ENCODE data around the gene TRIM42. TPM values are rescaled to one million over a fixed set of nuclear protein-coding genes. Genes with fewer than 3 reads are reported as not detected.

Gene TRIM42
- total RNA-seq, 2 experiments from 2014 or later: not detected

DNA sequence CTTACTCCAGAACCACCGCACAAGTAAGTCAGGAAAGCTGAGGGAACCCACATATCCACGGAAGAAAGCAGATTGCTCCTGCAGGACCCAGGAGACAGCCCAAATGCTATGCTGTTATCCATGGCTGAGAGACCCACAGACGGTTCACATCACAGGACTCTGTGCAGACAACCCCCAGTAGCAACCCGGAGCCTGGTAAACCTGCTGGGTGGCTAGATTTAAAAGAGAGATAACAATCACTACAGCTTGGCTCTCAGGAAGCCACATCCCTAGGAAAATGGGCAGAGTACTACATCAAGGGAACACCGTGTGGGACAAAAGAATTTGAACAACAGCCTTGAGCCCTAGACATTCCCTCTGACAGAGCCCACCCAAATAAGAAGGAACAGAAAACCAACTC is 13.8 kb upstream of the TRIM42 start:
- Mint-ChIP-seq H3K4me3 (no peak overlapping the region), H3K9me3 (peaks cover 9% of the 10 kb centered on the region), H3K27me3 (peaks cover 2% of the 10 kb centered on the region), H3K4me1 (ENCODE audit: low read depth) (no peaks in the 10 kb centered on the region), H3K36me3 (ENCODE audit: low read depth) (no peaks in the 10 kb centered on the region), H3K27ac (no peak overlapping the region)
- no peak for DNase-seq
- TF ChIP-seq, protein P1, sequence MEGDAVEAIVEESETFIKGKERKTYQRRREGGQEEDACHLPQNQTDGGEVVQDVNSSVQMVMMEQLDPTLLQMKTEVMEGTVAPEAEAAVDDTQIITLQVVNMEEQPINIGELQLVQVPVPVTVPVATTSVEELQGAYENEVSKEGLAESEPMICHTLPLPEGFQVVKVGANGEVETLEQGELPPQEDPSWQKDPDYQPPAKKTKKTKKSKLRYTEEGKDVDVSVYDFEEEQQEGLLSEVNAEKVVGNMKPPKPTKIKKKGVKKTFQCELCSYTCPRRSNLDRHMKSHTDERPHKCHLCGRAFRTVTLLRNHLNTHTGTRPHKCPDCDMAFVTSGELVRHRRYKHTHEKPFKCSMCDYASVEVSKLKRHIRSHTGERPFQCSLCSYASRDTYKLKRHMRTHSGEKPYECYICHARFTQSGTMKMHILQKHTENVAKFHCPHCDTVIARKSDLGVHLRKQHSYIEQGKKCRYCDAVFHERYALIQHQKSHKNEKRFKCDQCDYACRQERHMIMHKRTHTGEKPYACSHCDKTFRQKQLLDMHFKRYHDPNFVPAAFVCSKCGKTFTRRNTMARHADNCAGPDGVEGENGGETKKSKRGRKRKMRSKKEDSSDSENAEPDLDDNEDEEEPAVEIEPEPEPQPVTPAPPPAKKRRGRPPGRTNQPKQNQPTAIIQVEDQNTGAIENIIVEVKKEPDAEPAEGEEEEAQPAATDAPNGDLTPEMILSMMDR (IDR thresholded peaks at IDR 0.05): no peak
- ChIA-PET CTCF (no interaction called here), POLR2A (no interaction called here)
- ATAC-seq: no peak
- intact Hi-C loops (cut with micrococcal nuclease): no loop called here

DNA sequence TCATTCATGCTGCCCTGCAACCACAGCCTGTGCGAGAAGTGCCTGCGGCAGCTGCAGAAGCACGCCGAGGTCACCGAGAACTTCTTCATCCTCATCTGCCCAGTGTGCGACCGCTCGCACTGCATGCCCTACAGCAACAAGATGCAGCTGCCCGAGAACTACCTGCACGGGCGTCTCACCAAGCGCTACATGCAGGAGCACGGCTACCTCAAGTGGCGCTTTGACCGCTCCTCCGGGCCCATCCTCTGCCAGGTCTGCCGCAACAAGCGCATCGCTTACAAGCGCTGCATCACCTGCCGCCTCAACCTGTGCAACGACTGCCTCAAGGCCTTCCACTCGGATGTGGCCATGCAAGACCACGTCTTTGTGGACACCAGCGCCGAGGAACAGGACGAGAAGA is 4.7 kb downstream of the TRIM42 start:
- POLR2A ChIA-PET: no interaction called here
- CTCF ChIA-PET: no interaction called here

DNA sequence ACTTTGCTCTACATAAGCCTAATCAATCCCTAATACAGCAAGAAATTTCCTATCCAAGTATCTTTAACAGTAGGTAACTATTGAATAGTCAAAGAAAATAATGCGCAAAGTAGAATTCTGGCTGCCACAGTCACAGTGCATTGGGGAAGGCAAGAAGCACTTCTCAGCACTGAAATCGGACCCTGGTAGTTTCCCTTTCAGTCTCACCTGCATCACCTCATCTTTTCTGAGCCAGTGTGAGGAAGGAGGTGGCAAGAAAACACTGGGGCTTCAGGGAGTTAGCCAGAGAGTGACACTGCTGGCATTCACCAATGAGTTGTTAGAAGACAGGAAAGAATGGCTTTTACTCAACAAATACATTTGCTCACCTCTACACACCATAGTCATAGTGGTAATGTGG is 8.3 kb downstream of the TRIM42 start:
- ChIA-PET CTCF (no interaction called here), POLR2A (no interaction called here)
- no peaks in the 10 kb centered on the region for H3K9me3 Mint-ChIP-seq
- ATAC-seq (no peak), DNase-seq (no peak)
- H3K4me3 Mint-ChIP-seq: no peak overlapping the region
- no peak overlapping the region for H3K27ac Mint-ChIP-seq
- H3K27me3 Mint-ChIP-seq: no peaks in the 10 kb centered on the region
- H3K4me1 Mint-ChIP-seq (ENCODE audit: low read depth): no peaks in the 10 kb centered on the region
- intact Hi-C loops (cut with micrococcal nuclease): no loop called here
- H3K36me3 Mint-ChIP-seq (ENCODE audit: low read depth): no peaks in the 10 kb centered on the region
- TF ChIP-seq, protein P1 (IDR thresholded peaks at IDR 0.05): no peak

More for the DNA sequence above, 4.7 kb downstream of the TRIM42 start:
- TF ChIP-seq, protein P1 (IDR thresholded peaks at IDR 0.05): no peak
- Mint-ChIP-seq H3K27me3 (no peaks in the 10 kb centered on the region), H3K4me3 (no peak overlapping the region), H3K27ac (no peak overlapping the region), H3K4me1 (ENCODE audit: low read depth) (no peaks in the 10 kb centered on the region), H3K36me3 (ENCODE audit: low read depth) (no peaks in the 10 kb centered on the region), H3K9me3 (no peaks in the 10 kb centered on the region)
- ATAC-seq (no peak), DNase-seq (no peak)
- intact Hi-C loops (cut with micrococcal nuclease): no loop called here

DNA sequence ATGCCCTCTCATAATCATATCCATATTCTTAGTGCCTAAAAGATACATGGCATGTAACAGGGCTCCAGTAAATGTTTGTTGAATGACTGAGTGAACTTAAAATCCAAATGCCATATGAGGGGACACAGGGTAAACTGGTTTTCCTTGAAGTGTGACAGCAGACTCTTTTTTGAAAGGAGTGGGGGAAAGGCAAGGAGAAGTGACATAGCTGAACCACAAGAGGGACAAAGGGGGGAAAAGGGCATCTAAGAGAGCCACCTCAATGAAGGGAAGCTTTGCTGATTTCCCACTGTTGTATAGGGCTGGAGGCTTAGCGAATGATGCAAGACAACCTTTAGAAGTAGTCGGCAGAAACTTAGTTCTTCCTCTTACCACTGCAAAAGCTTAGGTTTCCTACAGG is 9.1 kb downstream of the TRIM42 start:
- ChIA-PET CTCF (no interaction called here), POLR2A (no interaction called here)
- intact Hi-C loops (cut with micrococcal nuclease): no loop called here
- ATAC-seq (no peak), DNase-seq (no peak)
- Mint-ChIP-seq H3K4me1 (ENCODE audit: low read depth) (no peaks in the 10 kb centered on the region), H3K9me3 (no peaks in the 10 kb centered on the region), H3K27ac (no peak overlapping the region), H3K27me3 (no peaks in the 10 kb centered on the region), H3K4me3 (no peak overlapping the region), H3K36me3 (ENCODE audit: low read depth) (no peaks in the 10 kb centered on the region)
- TF ChIP-seq, protein P1 (IDR thresholded peaks at IDR 0.05): no peak

DNA sequence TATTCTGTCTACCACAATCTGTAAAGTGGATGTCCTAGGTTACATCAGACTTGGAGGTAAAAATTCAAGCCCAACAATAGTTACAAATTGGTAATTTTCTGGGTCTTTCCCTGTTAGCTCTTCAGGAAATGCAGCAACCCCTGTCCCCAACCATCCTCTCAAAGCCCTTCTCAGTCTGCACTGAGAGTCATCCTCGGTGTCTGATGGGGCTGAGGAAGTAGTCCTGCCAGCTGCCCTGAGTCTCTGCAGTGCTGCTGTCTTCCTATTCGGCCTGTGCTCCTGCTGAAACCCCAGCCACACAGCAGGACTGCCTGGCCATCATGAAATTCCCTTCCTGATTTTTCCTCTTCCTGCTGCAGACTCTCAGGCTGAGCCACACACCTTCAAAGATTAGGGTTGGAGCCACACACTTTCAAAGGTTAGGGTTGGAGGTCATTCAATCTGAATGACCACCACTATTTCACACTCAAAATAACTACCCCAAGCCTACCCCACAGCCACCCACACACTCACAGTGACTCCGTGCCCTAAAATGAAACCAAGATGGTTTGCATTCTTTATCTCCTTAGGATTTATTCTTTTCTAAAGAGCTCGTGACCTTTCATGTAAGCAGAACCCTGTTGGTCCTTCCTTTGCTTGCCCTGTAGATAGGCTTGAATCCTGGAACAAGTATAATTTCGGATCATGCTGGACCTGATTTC is 17.6 kb downstream of the TRIM42 start:
- H3K27me3 Mint-ChIP-seq: no peaks in the 10 kb centered on the region
- no peaks in the 10 kb centered on the region for H3K36me3 Mint-ChIP-seq (ENCODE audit: low read depth)
- POLR2A ChIA-PET: no interaction called here
- CTCF ChIA-PET: no interaction called here
- TF ChIP-seq, protein P1 (IDR thresholded peaks at IDR 0.05): no peak
- H3K4me3 Mint-ChIP-seq: no peak overlapping the region
- DNase-seq (no peak), ATAC-seq (no peak)
- no peak overlapping the region for H3K27ac Mint-ChIP-seq
- H3K4me1 Mint-ChIP-seq (ENCODE audit: low read depth): no peaks in the 10 kb centered on the region
- no peaks in the 10 kb centered on the region for H3K9me3 Mint-ChIP-seq
- intact Hi-C loops (cut with micrococcal nuclease): no loop called here

All from activated CD8-positive, alpha-beta T cell treated with anti-CD3 and anti-CD28 coated beads for 36 hours (primary cell).